Subcutaneous abdominal adipose tissue (tissue), 5 donors: ENCODE results near the gene DCD.
"Not testable (repeated sequence)": the region's sequence is repeated elsewhere in the genome, so short reads cannot be mapped to it uniquely, and the experiment has no call there.

ENCODE experiments used
- H3K27ac ChIP-seq: one replicate; pipeline ENCODE4 v1.7.0; 2013; ENCODE audit warnings: low read depth, mild to moderate bottlenecking, inconsistent platforms, low read length, moderate library complexity
- H3K27me3 ChIP-seq, 5 donors: one replicate each; pipeline ENCODE4 v1.7.0; 2013; ENCODE audit warnings: low read length in 5 of 5, inconsistent platforms in 1 of 5; ENCODE audit not compliant: control insufficient read depth in 5 of 5, insufficient read depth in 4 of 5
- H3K36me3 ChIP-seq, 5 donors: one replicate each; pipeline ENCODE4 v1.7.0; 2013; ENCODE audit warnings: low read length in 5 of 5; ENCODE audit not compliant: control insufficient read depth in 5 of 5, insufficient read depth in 5 of 5
- H3K4me1 ChIP-seq, 5 donors: one replicate each; pipeline ENCODE4 v1.7.0; 2013; ENCODE audit warnings: low read length in 5 of 5, mild to moderate bottlenecking in 3 of 5, moderate library complexity in 1 of 5; ENCODE audit not compliant: control insufficient read depth in 5 of 5, insufficient read depth in 5 of 5
- H3K4me3 ChIP-seq, 5 donors: one replicate each; pipeline ENCODE4 v1.7.0; 2013; ENCODE audit warnings: low read length in 5 of 5, low read depth in 1 of 5
- H3K9ac ChIP-seq, 5 donors: one replicate each; pipeline ENCODE4 v1.7.0; 2013; ENCODE audit warnings: low read length in 5 of 5, mild to moderate bottlenecking in 4 of 5, moderate library complexity in 3 of 5
- H3K9me3 ChIP-seq, 5 donors: one replicate each; pipeline ENCODE4 v1.7.0; 2013; ENCODE audit warnings: low read length in 5 of 5; ENCODE audit not compliant: control insufficient read depth in 5 of 5
- donor health status: healthy.
- donor health status: healthy.
- donor health status: healthy.
- donor health status: healthy.
- donor health status: healthy.

The DCD gene

DNA sequence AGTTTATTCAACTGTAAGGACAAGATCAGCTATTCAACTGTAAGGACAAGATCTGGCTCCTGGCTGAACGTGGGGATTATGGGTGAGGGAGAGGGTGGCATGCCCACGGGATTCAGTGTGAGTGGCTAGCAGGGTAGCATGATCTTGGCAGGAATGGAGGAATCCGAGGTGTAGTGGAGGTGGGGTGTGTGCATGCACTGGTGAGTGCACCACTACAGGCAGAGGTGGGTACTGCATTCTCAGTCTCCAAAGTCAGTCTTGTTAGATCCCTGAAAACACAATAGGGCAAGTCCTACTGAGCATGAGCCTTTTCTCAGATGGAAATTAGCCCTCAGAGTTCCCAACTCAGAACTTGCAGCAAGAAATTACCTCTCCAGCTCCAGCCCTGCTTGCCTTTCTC lies 32.2 kb upstream of the DCD start:
- Histone ChIP-seq H3K4me3 (no peak overlapping the region), H3K9me3 (no peaks in the 10 kb centered on the region), H3K9ac (no peak overlapping the region), H3K4me1 (peaks cover 0 to 15% (median 0%) of the 10 kb centered on the region in 5 donors), H3K27me3 (peaks cover 5 to 21% (median 15%) of the 10 kb centered on the region in 5 donors), H3K27ac (no peak overlapping the region), H3K36me3 (no peaks in the 10 kb centered on the region)

DNA sequence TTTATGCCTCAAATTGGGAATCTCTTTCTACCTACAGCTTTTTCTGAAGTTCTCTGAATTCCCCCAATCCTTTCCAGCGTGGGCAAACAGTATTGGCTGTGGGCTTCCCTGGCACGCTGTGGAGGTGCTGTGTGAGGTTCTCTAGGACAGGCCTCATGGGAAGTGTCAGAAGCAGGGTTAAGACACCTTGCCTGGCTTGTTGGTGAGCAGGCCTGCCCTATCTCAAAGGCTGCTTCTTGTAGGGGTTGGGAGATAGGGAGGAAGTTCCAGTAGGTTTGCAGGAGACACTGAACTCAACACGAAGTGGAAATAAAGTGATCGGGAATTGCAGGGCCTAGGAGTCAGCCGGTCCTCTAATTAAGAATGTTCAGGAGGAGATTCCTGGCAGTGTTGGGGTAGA lies 30.0 kb upstream of the DCD start:
- Histone ChIP-seq H3K9me3 (no peaks in the 10 kb centered on the region), H3K4me3 (no peak overlapping the region), H3K27me3 (peaks cover 0 to 8% (median 0%) of the 10 kb centered on the region in 5 donors), H3K27ac (no peak overlapping the region), H3K4me1 (no peaks in the 10 kb centered on the region), H3K36me3 (no peaks in the 10 kb centered on the region), H3K9ac (no peak overlapping the region)

DNA sequence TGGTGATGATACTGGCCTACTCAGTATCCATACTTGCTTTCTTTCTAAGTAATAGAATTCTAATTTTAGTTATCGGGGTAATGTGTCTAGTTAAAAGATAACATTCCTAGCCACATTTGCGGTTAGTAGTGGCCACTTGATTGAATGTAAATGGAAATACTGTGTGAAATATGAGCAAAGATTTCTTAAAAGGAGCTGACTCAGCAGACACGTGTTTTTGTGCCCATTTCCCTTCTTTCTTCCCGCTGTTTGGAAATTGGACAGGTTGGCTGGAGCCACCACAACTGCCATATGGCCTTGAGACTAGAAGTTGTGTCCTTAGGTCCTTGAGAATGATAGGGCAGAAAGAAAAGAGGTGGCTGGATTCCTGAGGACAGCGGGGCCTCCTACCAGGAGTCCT lies 19.8 kb upstream of the DCD start:
- H3K4me3 ChIP-seq: no peak overlapping the region
- H3K9me3 ChIP-seq: no peaks in the 10 kb centered on the region
- no peak overlapping the region for H3K9ac ChIP-seq
- no peak overlapping the region for H3K27ac ChIP-seq
- H3K4me1 ChIP-seq: no peaks in the 10 kb centered on the region
- no peaks in the 10 kb centered on the region for H3K36me3 ChIP-seq
- no peaks in the 10 kb centered on the region for H3K27me3 ChIP-seq

DNA sequence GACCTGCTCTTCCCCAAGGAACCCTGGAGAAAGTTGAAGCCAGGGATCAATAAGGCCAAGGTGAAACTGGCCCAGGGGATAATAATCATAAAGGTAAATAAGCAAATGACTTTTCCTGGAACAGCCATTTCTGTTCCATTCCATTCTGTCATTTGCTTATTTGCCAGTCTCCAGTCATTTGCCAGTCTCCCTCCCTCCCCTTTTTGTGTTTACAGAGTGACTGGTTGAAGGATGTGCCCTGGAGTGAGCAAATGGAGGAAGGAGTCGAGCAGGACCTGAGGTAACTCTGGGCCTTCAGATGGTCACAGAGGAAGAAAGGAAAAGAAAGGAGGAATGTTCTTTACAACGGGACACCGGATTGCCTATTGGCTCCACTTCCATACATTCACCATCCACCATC lies 17.8 kb upstream of the DCD start:
- Histone ChIP-seq H3K4me1 (no peaks in the 10 kb centered on the region), H3K9me3 (no peaks in the 10 kb centered on the region), H3K36me3 (no peaks in the 10 kb centered on the region)

DNA sequence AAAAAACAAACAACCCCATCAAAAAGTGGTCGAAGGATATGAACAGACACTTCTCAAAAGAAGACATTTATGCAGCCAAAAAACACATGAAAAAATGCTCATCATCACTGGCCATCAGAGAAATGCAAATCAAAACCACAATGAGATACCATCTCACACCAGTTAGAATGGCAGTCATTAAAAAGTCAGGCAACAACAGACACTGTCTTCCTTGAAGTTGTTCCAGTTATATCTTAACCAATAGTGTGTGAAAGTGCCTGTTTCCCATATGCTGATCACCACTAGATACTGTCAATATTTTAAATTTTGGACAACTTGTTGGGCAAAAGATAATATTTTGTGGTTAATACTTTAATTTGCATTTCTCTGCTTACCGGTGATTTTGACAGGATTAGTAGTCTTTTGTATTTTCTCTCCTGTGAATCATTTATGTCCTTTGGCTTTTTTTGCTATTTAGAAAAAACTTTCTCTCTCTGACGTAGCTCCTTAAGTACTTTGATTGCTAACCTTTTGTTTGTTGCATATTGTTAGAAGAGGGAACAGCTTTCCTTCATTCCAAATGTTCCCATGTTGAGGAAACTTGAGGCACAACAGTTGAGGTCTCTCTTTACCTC lies 17.0 kb upstream of the DCD start:
- H3K36me3 ChIP-seq, H3K27me3 ChIP-seq, H3K4me3 ChIP-seq, H3K4me1 ChIP-seq, H3K9ac ChIP-seq, H3K27ac ChIP-seq, H3K9me3 ChIP-seq: not testable (repeated sequence)

More for the DNA sequence above, 17.8 kb upstream of the DCD start:
- H3K27ac ChIP-seq: no peak overlapping the region
- H3K4me3 ChIP-seq: no peak overlapping the region
- H3K27me3 ChIP-seq: no peaks in the 10 kb centered on the region
- H3K9ac ChIP-seq: no peak overlapping the region

DNA sequence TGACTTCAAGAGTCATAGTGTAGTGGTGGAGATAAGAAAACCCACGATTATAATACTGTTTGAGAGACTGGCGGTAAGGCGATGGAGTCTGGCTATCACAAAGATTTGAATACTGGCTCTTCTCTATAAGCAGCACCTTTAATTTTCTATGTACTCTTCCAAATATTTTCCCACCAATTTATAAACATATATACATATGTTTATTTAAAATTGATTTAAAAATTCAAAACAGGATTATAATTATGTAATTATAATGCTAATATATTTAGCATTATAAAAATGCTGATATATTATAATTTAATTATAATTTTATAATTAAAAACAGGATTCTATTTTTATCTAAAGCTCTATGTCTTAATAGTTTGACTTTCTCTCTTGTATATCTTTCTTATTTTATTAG lies 15.4 kb upstream of the DCD start:
- Histone ChIP-seq H3K4me1 (no peaks in the 10 kb centered on the region), H3K27me3 (peaks cover 0 to 3% (median 0%) of the 10 kb centered on the region in 5 donors), H3K9me3 (no peaks in the 10 kb centered on the region), H3K9ac (no peak overlapping the region), H3K4me3 (no peak overlapping the region), H3K27ac (no peak overlapping the region), H3K36me3 (no peaks in the 10 kb centered on the region)

DNA sequence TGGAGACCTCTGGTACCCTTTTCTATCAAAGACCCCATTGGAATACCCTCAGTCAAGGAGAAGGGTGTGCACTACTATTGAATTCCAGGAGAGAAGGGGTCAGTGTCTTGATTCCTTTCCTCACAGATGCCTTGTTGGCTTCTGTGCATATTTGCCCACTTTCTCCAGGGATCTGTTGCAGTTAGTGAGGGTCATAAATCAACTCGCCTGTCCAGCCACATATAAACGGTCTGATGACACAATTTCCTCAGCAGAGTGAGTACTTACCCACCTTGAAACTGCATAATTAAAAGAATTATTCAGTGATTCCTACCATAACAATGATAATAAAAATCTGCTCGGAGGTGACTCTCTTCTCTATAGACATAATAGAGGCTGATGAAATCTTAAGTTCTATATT lies 13.9 kb upstream of the DCD start:
- Histone ChIP-seq H3K27me3 (peaks cover 0 to 11% (median 5%) of the 10 kb centered on the region in 5 donors), H3K4me1 (no peaks in the 10 kb centered on the region), H3K36me3 (no peaks in the 10 kb centered on the region), H3K9ac (no peak overlapping the region), H3K27ac (no peak overlapping the region), H3K4me3 (no peak overlapping the region), H3K9me3 (no peaks in the 10 kb centered on the region)

DNA sequence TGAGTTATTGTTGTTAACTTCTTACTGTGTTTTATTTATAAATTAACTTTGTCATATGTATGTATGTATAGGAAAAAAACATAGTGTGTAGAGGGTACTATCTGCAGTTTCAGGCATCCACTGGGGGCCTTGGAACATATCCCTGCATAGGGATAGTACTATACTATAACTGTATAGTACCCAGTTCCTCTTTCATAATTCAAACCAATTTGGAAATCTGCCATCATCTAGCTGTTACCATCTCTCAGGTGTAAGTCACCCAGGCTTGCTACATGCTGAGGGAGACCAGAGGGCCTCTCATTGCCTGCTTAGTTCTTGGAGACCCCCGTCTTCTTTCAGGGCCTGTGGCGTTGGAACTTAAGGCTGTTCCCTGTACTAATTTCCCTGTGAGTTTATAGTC lies 12.9 kb upstream of the DCD start:
- Histone ChIP-seq H3K4me3 (no peak overlapping the region), H3K4me1 (no peaks in the 10 kb centered on the region), H3K9ac (no peak overlapping the region), H3K36me3 (no peaks in the 10 kb centered on the region), H3K9me3 (no peaks in the 10 kb centered on the region), H3K27me3 (peaks cover 0 to 11% (median 5%) of the 10 kb centered on the region in 5 donors), H3K27ac (no peak overlapping the region)

DNA sequence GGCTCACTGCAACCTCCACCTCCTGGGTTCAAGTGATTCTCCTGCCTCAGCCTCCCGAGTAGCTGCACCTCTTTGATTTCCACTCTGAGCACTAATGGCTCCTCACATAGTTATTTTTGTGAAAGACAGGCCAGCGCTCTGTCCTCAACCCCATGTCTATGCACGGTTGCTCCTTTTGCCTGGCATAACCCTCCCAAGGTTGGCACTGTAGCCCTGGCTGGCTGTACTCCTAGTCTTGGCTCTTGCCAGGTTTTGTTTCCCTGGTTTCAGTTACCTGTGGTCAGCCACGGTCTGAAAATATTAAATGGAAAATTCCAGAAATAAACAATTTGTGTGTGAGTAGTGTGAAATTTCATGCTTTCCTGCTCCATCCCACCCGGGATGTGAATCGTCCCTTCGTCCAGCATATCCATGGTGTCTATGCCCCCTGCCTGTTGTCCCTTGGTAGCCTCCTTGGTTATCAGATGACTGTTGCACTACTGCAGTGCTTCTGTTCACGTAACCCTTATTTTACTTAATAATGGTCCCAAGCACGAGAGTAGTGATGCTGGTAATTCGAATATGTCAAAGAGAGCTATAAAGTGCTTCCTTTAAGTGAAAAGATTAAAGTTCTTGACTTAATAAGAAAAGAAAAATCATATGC lies 12.3 kb upstream of the DCD start:
- Histone ChIP-seq H3K9ac (no peak overlapping the region), H3K9me3 (no peaks in the 10 kb centered on the region), H3K4me1 (no peaks in the 10 kb centered on the region), H3K4me3 (no peak overlapping the region), H3K27me3 (peaks cover 0 to 11% (median 5%) of the 10 kb centered on the region in 5 donors), H3K36me3 (no peaks in the 10 kb centered on the region), H3K27ac (no peak overlapping the region)

DNA sequence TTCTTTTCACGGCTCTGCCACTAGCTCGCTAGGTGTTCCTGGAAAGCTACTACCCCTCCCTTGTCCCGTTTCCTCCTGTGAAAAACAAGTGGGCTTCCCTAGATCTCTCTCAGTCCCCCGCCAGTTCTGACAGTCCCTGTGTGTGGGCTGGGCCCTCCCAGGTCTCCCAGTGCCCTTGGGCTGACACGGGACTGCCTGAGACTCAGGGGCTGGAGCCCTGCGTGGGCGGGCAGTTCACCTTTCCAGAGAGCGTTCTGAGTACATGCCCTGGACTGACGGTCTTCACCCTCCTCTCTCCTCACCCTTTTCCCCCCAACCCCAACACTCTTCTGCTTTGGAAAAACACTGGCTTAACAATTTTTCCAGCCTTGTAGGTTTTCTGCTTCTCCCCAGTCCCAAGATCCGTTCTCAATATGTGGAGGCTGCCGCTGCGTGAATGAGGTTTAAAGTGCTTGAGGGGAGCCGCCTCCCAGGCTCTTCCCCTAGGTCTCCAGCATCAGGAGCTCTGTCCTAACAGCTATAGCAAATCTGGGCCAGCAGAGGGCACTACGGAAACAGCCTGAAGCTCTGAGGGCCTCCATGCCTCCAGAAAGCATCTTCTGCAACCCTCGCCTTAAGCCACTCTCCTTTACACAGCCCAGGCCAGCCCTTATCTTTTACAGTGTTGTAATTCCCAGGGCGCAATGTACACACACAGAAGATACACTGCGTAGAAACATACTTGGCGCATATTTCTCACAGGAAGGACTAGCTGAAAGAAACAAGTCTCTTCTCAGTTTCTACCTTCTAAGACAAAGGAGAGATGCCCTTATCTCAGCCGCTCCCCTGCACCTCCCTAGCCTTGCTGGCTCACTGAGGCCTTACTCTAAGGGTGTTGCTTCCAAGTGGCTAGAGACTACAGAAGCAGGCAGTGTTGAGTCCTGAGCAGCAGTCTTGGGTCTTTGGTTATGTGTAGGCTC lies 10.4 kb upstream of the DCD start:
- no peaks in the 10 kb centered on the region for H3K36me3 ChIP-seq
- no peak overlapping the region for H3K4me3 ChIP-seq
- H3K27me3 ChIP-seq: peaks cover 0 to 11% (median 5%) of the 10 kb centered on the region in 5 donors
- H3K4me1 ChIP-seq: no peaks in the 10 kb centered on the region
- no peaks in the 10 kb centered on the region for H3K9me3 ChIP-seq
- H3K9ac ChIP-seq: no peak overlapping the region
- no peak overlapping the region for H3K27ac ChIP-seq
